UCSD-AML1 (cell line): ENCODE results near the gene A4GALT.
A peak's percentile ranks its signal among the peaks of the same experiment; 100 is the strongest.
"Not testable (repeated sequence)": the region's sequence is repeated elsewhere in the genome, so short reads cannot be mapped to it uniquely, and the experiment has no call there.

Experiments
- DNase-seq: peaks from one replicate; lab custom pipeline; 2025; ENCODE audit not compliant: unreplicated experiment; lab: John Stamatoyannopoulos, UW

The A4GALT gene, protein sequence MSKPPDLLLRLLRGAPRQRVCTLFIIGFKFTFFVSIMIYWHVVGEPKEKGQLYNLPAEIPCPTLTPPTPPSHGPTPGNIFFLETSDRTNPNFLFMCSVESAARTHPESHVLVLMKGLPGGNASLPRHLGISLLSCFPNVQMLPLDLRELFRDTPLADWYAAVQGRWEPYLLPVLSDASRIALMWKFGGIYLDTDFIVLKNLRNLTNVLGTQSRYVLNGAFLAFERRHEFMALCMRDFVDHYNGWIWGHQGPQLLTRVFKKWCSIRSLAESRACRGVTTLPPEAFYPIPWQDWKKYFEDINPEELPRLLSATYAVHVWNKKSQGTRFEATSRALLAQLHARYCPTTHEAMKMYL

DNA sequence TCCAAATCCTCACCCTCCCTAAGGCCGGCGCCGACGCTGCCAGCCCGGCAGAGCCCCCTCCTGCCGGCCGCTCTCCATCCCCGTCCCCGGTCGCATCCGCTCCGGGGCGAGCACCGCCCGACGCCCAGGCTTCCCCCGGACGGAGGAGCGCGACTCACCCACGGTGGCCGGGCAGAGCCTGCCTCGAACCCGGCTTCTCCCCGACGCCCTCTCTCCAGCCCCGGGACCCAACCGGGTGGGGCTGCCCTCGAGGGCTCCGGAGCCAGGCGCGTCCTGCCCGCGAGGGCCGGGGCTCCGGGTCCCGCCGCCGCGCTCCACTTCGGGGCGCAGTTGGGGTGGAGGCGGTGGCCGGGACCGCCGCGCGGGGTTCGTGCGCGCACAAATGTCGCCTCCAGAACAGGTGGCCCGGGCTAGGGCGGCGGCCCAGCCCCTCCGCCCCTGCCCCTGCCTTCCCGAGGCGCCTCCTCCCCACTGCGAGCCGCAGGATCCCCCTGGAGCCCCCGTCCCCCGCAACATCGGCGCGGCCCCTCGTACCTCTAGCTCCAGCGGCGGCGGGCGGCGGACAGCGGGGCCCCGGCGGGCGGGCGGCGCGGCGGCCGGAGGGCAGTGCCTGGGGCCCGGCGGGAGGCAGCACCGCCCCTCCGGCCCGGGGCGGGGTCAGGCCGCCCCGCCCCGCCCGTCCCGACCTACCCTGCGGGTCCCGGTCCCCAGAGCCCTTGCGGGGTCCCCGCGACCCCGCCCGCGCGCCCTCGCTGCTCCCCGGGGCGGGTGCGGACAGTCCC, at the start of gene A4GALT:
Gene A4GALT (minus strand): TSS at position 608 of the 782 bp plus-strand sequence. CDS start 26,919 bp downstream, outside the sequence.
- no peak for DNase-seq

DNA sequence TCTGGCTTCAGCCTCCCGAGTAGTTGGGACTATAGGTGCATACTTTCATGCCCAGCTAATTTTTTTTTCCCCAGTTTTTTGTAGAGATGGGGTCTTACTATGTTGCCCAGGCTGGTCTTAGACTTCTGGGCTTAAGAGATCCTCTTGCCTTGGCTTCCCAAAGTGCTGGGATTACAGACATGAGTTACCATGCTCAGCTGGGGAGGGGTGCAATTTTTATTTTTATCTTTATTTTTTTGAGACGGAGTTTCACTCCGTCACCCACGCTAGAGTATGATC, 49.7 kb upstream of the A4GALT start:
- no peak for DNase-seq

DNA sequence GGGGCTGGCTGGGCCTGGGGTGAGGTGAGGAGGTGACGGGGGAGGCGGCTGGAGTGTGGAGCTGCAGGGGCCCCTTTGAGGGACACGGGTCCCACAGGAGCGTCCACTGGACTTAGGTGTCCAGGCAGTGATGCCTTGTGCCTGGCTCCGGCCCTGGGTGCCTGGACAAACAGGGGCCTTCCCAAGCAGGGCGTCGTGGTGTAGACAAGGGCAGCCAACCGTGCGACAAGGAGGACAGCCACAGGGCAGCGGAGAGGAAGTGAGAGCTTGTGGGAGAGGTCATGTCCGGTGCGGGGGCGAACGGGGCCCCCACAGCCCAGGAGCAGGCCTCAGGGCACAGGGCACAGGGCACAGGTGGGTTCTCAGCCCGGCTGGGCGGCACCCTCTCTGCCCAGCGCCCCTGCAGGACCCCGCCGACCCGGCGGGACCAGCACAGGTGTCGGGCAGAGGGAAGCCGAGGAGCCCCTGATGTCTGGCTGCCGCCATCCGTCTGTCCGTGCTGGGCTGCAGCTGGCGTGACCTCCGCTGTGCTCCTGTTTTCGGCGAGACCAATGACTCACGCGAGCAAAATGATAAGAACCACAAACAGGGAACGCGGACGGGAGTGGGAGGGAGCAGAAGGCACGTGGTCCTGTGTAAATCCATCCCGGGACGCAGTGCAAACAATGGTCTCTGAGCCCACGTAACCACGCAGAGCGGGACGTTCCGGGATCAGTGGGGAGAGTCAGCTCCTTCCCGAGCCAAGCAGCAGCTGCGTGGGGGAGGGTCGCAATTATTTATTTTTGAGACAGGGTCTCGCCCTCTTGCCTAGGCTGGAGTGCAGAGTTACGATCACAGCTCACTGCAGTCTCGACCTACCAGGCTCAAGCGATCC, 49.1 kb upstream of the A4GALT start:
- no peak for DNase-seq

DNA sequence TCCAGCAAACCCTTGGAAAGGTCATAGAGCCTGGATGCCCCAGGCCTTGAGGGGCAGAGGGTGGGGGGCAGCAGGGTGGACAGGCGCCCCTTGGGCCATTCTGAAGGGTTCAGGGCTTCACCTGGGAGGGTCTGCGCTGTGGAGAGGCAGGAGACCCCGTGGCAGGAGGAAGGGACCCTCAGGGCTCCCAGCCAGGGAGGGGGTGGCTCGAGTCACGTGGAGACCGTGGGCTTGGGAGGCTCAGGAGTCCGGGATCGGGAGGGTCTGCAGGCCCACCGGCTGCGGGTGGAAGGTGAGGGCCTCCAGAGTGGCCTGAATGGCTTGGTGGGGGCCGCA, 48.5 kb upstream of the A4GALT start:
- no peak for DNase-seq

DNA sequence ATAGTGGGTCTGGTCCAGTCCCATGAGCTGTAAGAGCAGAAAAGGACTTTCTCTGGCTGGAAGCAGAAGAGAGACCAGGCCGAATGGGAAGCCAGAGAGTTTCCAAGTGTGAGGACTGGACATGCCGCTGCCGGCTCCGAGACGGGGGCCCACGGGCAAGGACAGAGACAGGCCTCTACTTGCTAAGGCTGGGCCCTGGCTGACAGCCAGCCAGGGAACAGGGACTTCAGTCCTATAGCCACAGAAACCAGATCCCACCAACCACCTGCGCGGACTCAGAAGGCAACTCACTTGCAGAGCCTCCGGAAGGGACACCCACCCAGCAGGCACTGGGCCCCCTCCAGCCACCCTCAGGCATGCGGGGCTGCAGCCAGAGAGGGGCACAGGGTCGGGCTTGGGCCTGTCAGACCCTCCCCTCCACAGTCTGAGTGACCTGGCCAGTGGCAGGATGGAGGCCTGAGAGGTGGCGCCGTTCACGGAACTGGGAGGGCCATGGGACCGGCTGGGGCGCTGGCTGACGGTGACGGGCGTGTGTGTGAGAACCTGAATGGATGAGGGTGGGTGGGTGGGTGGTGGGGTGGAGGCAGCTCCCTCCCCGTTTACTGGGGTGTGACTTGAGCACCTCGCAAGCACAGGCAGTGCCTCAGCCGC, 47.8 kb upstream of the A4GALT start:
- DNase-seq: no peak

DNA sequence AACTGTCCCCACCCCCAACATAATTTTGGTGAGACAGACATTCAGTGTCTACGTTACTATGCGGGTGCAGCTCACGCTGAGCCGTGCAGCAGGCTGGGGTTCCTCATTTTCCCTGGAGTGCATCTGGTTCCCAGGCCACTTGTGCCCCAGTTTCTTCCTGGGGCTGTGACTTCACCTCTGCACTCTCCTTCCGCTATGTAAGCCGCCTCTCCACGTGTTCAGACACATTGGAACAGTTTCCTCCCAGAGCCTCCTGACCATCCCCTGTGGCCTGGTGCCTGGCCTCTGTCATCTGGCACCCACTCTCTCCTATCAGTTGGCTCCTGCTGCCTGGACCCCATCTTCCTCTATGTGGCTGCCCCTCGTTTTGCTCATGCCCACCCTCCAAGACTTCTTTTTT, 46.2 kb upstream of the A4GALT start:
- no peak for DNase-seq

DNA sequence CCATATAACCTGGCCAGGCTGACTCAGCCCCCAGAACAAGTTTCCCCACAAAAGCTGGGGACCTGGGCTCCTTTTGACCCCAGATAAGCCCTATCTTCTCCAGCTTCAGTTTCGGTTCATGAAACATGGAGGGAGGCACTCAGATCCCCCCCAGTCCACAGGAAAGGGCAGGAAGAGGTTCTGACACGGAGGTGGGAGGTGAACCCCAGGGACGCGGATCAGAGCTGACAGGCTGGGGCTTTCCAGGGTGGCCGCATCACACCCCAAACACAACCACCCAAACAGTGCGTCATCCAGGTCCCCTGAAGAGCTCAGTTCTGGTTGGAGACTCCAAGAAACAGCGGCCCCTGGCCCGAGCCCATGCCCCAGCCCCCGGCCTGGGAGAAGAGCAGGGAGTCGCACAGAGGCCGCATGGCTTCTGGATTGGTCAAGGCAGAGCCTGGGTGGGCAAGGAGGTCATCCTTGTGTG, 44.3 kb upstream of the A4GALT start:
- DNase-seq: no peak

DNA sequence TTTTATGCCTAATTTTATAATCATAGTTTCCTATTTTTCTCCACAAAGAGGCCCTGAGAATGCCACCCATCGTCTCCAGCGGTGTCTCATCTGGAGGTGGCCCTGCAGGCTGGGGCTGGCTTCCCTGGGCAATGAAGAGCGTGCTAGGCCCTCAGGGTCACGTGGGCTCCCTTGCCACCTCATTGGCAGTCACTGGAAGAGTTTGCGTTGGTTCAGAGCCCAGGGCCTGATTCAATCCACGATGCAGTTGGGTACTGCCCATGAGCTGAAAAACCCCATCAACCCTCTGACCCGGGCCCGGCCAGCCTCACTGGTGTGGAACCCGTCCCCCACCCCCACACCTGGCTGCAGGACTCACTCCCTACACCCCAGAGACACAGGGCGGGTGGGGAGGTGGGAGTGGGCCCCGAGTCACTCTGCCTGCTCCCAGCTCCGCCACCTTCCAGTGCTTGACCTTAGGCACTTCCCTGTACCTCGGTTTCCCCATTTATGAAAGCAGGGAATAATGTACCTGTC, 43.4 kb upstream of the A4GALT start:
- no peak for DNase-seq

DNA sequence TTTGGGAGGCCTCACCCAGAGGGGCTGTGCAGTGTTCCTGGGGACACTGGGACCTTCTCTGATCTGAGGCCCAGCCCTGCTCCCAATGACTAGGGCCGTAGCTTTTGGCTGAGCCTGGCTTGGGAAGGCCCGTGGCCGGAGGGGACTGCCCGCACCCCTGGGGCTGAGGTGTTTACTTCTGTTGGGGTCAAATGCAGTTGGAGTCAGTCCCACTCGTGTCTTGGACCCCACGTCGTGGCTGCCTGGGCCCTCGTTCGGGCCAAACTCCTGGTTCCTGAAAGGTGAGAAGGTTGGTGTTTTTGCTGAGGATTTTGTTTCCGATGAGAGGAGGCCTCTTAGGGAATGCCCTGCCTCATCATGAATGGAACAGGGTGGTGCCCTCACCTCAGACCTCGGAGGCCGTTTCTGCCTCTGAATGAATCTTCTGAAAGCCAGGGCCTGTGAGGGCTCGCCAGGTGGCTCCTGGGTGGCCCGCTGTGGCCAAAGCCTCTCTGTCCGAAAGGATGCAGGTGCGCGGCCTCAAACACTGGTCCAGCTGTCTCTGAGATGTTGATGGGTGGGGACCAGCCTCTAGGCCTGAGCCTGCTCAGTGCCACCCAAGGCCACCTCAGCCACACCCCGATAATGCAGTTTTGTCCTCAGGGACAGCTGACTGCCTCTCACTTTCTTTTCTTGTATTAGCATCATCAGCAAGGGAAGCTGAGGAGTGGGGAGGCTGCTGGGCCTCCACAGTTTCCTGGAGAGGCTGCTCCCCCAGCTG, 40.3 kb upstream of the A4GALT start:
- DNase-seq: no peak

DNA sequence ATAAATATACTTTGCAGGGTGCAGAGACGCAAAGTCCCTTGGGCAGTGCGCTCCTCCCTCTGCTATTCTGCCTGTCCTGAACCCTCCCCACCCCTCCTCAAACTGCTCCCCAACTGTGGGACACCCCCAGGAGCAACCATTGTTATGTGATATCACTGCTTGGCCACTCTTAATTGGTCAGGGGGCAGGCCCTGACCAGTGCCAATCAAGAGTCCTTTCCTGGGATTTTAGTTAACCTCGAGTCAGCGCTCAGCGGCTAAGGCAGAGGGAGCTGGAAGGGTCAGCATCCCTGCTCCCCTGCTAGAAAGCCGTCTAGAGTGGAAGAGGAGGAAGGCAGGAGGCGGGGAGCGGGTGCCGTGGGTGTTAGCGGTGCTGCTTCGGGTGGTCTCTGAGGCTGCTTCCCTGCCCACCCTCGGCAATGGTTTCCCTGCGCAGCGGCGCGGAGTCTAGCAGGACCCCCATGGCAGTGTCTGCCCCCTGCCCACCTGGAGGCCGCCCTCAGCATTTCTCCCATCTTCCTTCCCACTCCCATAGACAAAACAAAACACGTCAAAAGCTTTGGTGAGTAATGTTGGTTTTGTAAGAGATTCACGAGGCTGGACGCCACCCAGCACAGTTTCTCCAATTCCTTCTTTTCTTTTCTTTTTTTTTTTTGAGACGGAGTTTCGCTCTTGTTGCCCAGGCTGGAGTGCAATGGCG, 38.4 kb upstream of the A4GALT start:
- DNase-seq: no peak

DNA sequence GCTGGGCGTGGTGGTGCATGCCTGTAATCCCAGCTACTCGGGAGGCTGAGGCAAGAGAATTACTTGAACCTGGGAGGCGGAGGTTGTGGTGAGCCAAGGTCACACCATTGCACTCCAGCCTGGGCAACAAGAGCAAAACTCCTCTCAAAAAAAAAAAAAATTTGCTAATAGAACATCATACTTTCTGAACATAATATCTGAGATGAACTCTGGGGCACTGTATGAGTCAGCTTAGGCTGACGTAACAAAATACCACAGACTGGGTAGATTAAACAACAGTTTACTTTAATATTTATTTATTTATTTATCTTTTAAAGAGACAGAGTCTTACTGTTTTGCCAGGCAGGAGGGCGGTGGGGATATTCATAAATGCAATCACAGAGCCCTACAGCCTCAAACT, 34.9 kb upstream of the A4GALT start:
- not testable (repeated sequence) for DNase-seq

DNA sequence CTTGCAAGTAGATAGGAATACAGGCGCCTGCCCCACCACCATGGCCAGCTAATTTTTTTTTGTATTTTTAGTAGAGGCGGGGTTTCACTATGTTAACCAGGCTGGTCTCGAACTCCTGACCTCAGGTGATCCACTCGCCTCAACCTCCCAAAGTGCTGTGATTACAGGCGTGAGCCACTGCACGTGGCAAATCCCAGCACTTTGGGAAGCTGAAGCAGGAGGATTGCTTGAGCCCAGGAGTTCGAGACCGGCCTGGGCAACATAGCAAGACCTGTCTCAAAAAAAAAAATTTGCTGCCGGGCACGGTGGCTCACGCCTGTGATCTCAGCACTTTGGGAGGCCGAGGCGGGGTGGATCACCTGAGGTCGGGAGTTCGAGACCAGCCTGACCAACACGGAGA, 34.5 kb upstream of the A4GALT start:
- not testable (repeated sequence) for DNase-seq

DNA sequence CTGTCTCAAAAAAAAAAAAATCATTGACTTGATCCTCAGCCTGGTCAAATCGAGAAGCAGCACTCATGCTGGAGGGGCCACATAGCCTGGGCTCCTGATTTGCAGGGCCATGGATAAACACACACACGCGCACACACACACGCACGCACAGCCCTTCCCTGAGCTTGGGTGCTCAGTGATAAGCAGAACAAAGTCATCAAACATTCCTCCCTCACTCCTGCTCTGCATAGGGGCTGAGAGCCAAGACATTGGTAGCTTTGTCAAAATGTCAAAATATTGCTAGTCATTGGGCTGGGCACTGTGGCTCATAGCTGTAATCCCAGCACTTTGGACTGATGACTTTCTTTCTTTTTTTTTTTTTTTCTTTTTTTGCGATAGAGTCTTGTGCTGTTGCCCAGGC, 34.0 kb upstream of the A4GALT start:
- DNase-seq: peak; percentile 57

DNA sequence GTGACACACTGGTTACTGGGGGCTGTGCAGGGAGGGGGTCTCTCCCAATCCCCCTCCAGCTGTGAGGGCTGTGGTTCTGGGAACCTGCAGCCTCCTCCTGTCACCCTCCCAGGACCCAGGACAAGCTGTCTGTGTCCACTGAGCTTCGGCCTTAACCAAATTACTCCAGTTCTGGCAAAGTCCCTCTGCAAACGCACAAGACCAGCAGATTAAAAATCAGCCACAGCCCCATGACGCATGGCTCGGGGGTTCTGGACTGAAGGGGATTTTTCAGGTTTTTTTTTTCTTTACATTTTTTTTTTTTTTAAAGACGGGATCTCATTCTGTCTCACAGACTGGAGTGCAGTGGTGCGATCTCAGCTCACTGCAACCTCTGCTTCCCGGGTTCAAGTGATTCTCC, 32.2 kb upstream of the A4GALT start:
- DNase-seq: no peak

DNA sequence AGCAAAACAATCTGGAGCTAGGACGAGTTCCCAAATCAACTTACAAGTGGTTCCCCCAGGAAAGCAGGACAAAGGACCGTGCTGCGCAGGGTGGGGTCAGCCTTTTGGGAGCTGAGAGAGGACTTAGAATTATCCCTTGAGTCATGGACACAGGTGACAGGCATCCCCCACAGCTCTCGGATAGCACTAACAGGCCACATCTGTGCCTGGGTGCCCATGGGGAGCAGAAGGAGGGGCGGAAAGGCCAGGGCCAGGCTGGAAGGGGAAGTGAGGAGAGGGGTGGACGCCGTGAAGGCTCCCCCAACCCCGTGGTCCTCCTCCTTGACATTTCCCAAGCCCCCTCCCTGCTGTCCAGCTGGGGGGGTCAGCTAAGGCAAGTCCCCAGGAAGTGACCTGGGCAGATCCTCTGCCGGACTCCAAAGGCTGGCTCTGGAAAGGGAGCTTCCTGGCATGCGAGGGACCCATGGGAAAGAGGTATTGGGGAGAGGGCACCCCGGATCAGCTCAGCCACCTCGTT, 31.6 kb upstream of the A4GALT start:
- DNase-seq: no peak

DNA sequence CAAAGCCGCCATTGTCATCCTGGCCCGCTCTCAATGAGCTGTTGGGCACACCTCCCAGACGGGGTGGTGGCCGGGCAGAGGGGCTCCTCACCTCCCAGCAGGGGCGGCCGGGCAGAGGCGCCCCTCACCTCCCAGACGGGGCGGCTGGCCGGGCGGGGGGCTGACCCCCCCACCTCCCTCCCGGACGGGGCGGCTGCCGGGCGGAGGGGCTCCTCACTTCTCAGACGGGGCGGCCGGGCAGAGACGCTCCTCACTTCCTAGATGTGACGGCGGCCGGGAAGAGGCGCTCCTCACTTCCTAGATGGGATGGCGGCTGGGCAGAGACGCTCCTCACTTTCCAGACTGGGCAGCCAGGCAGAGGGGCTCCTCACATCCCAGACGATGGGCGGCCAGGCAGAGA, 29.8 kb upstream of the A4GALT start:
- not testable (repeated sequence) for DNase-seq

DNA sequence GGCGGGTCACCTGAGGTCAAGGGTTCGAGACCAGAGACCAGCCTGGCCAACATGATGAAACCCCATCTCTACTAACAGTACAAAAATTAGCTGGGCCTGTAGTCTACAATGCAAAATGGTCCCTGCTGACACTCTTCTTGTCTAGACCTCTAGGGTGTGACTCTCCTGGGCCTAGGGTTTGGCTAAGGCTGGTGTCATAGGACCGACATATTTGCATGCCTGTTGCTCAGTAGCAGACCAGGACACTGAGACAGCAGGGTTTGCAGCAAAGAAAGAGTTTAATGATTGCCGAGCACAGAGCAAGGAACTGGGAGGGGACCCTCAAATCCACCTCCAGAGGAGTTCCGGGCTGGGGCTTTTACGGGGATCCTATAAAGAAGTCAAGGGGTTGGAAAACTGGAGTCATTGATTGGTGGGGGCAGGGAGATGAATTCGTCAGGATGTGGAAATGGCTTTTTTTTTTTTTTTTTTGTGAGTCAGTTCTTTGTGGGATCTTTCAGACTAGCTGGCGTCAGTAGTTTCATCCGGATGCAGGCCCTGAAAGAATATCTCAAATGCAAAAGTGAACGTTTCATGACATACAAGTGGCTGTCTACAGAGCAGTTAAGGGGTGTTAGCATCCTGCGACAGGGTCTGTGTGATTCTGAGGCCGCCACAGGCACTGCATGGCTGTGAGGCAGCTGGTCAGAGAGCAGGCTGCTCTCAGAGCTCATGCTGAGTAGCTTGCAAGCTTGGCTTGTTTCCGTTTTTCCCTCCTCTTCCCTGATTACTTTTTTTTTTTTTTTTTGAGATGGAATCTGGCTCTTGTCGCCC, 27.2 kb upstream of the A4GALT start:
- DNase-seq: no peak

DNA sequence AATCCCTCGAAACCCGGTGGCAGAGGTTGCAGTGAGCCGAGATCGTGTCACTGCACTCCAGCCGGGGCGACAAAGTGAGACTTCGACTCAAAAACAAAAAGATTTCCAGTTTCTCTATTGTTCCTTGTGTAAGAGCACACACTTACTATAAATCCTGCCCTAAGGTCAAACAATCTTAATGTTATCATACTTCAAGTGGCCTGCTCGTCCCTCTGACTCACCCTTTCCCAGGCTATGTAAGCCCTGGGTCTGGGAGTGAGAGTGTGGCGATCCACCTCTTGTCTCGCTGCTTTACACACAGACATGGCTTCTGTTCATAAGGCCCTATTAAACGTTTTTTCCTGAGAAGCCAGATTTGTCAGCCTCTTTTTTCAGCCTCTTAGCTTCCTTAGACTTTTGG, 24.4 kb upstream of the A4GALT start:
- DNase-seq: no peak
